Measurements from ENCODE around the gene CHD5.

The CHD5 gene

DNA sequence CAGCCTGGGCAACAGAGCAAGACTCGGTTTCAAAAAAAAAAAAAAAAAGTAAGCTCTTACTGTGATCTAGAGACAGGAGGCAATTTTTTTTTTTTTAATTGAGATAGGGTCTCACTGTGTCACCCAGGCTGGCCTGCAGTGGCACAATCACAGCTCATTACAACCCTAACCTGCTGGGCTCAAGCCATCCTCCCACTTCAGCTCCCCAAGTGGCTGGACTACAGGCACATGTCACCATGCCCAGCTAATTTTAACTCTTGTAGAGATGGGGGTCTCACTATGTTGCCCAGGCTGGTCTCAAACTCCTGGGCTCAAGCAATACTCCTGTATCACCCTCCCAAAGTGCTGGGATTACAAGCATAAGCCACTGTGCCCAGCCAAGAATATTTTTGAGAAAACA is 11.8 kb upstream of the CHD5 start:
- Histone ChIP-seq H3K36me3 (ENCODE audit: insufficient read depth, low read length) (peaks cover 85% of the 10 kb centered on the region), H3K27ac (no peak overlapping the region), H3K9me3 (ENCODE audit: low read depth, low read length) (no peaks in the 10 kb centered on the region), H3K9ac (ENCODE audit: insufficient read length) (no peak overlapping the region), H3K4me3 (no peak overlapping the region)
- TF ChIP-seq EZH2 (IDR thresholded peaks at IDR 0.05) (no peak), POLR2AphosphoS5 (IDR thresholded peaks at IDR 0.05; ENCODE audit: borderline replicate concordance, low read depth, low read length) (no peak), FOXP2 (optimal IDR thresholded peaks at IDR 0.05; ENCODE audit: control extremely low read depth, extremely low read length, insufficient read depth) (no peak)
- no peak for DNase-seq (ENCODE audit: low read depth, low spot score)

DNA sequence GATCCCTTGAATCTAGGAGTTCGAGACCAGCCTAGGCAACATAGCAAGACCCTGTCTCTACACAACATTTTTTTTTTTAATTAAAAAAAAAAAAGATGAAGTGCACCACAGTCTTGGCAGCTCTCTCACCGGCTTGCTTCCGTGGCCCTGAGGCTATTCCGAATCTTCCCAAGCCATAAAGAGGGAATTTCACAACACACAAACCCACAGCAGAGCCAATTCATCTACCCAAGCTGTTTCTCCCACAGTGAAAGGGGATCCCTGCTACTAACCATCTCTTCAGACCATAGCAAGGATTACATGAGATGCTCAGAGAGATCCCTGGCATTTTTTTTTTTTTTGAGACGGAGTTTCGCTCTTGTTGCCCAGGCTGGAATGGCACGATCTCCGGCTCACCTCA is 8.3 kb upstream of the CHD5 start:
- TF ChIP-seq POLR2AphosphoS5 (IDR thresholded peaks at IDR 0.05; ENCODE audit: borderline replicate concordance, low read depth, low read length): no peak
- no peak for TF ChIP-seq EZH2 (IDR thresholded peaks at IDR 0.05)
- no peak for TF ChIP-seq FOXP2 (optimal IDR thresholded peaks at IDR 0.05; ENCODE audit: control extremely low read depth, extremely low read length, insufficient read depth)
- H3K4me3 ChIP-seq: no peak overlapping the region
- no peak overlapping the region for H3K9ac ChIP-seq (ENCODE audit: insufficient read length)
- DNase-seq (ENCODE audit: low read depth, low spot score): peak; percentile 60
- H3K36me3 ChIP-seq (ENCODE audit: insufficient read depth, low read length): peaks cover 80% of the 10 kb centered on the region
- H3K27ac ChIP-seq: no peak overlapping the region
- H3K9me3 ChIP-seq (ENCODE audit: low read depth, low read length): no peaks in the 10 kb centered on the region

GRCh38 chr1:6185635-6186382 is 5.7 kb upstream of the CHD5 start:
- peak overlapping the region; percentile 37; the same call in 1 of the 2 replicates for H3K27ac ChIP-seq
- H3K36me3 ChIP-seq (ENCODE audit: insufficient read depth, low read length): peaks cover 60% of the 10 kb centered on the region
- H3K9me3 ChIP-seq (ENCODE audit: low read depth, low read length): no peaks in the 10 kb centered on the region
- no peak overlapping the region for H3K4me3 ChIP-seq
- TF ChIP-seq FOXP2 (optimal IDR thresholded peaks at IDR 0.05; ENCODE audit: control extremely low read depth, extremely low read length, insufficient read depth) (no peak), POLR2AphosphoS5 (IDR thresholded peaks at IDR 0.05; ENCODE audit: borderline replicate concordance, low read depth, low read length) (no peak), EZH2 (IDR thresholded peaks at IDR 0.05) (no peak)
- H3K9ac ChIP-seq (ENCODE audit: insufficient read length): no peak overlapping the region
- DNase-seq (ENCODE audit: low read depth, low spot score): peak; percentile 39

- Histone ChIP-seq H3K4me3 (no peak overlapping the region), H3K36me3 (ENCODE audit: insufficient read depth, low read length) (peaks cover 53% of the 10 kb centered on the region), H3K27ac (peak overlapping the region; percentile 37; the same call in 1 of the 2 replicates), H3K9ac (ENCODE audit: insufficient read length) (no peak overlapping the region), H3K9me3 (ENCODE audit: low read depth, low read length) (no peaks in the 10 kb centered on the region)
- TF ChIP-seq EZH2 (IDR thresholded peaks at IDR 0.05) (no peak), POLR2AphosphoS5 (IDR thresholded peaks at IDR 0.05; ENCODE audit: borderline replicate concordance, low read depth, low read length) (no peak), FOXP2 (optimal IDR thresholded peaks at IDR 0.05; ENCODE audit: control extremely low read depth, extremely low read length, insufficient read depth) (no peak)
- DNase-seq (ENCODE audit: low read depth, low spot score): no peak
Observed at GRCh38 chr1:6185151-6185550, 5.0 kb upstream of the CHD5 start.

DNA sequence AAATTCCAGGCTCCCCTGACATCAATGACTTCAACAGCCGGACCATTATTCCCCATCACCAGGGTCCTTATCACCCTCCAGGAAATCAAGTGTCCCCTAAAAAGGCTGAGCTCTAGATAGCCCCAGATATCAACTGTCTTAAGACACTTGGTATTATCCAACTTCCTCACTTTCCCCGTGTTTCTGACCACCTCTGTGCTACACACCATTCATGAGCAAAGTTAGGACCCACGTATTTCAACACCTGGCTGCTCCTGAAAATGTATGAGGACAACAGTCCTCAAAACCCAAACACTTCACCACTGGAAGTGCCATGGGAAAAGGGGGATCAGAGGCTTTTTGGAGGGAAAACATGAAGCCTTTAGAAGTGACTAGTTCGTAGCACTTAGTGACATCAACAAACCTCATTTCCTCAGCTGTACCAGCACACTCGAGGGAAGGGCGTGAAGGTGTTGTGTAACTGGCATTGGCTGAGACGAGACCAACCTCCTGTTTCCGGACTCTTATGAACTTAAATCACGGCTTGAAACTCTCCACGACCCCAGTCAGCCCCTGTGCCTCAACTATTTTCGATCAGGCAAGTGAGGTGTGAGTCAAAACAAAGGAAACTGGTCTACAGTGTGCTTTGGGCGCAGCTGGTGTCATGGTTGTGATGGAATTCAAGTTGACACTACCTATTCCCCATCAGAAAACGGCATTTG is 4.1 kb upstream of the CHD5 start:
- Histone ChIP-seq H3K27ac (0 out of 2 replicates have a peak overlapping the region, but pooled peaks have one; percentile 37), H3K9ac (ENCODE audit: insufficient read length) (no peak overlapping the region), H3K36me3 (ENCODE audit: insufficient read depth, low read length) (peaks cover 45% of the 10 kb centered on the region), H3K9me3 (ENCODE audit: low read depth, low read length) (no peaks in the 10 kb centered on the region), H3K4me3 (no peak overlapping the region)
- no peak for DNase-seq (ENCODE audit: low read depth, low spot score)
- TF ChIP-seq POLR2AphosphoS5 (IDR thresholded peaks at IDR 0.05; ENCODE audit: borderline replicate concordance, low read depth, low read length) (peak; percentile 37; the same call in 1 of the 2 replicates), EZH2 (IDR thresholded peaks at IDR 0.05) (no peak)

- DNase-seq (ENCODE audit: low read depth, low spot score): no peak
- Histone ChIP-seq H3K9me3 (ENCODE audit: low read depth, low read length) (no peaks in the 10 kb centered on the region), H3K36me3 (ENCODE audit: insufficient read depth, low read length) (peaks cover 39% of the 10 kb centered on the region), H3K9ac (ENCODE audit: insufficient read length) (no peak overlapping the region), H3K4me3 (no peak overlapping the region), H3K27ac (no peak overlapping the region)
- no peak for TF ChIP-seq POLR2AphosphoS5 (IDR thresholded peaks at IDR 0.05; ENCODE audit: borderline replicate concordance, low read depth, low read length)
- TF ChIP-seq EZH2 (IDR thresholded peaks at IDR 0.05): no peak
- TF ChIP-seq FOXP2 (optimal IDR thresholded peaks at IDR 0.05; ENCODE audit: control extremely low read depth, extremely low read length, insufficient read depth): no peak
Observed at GRCh38 chr1:6183520-6183989, 3.4 kb upstream of the CHD5 start.

- Histone ChIP-seq H3K27ac (no peak overlapping the region), H3K4me3 (no peak overlapping the region), H3K36me3 (ENCODE audit: insufficient read depth, low read length) (peaks cover 20% of the 10 kb centered on the region), H3K9ac (ENCODE audit: insufficient read length) (no peak overlapping the region), H3K9me3 (ENCODE audit: low read depth, low read length) (no peaks in the 10 kb centered on the region)
- TF ChIP-seq POLR2AphosphoS5 (IDR thresholded peaks at IDR 0.05; ENCODE audit: borderline replicate concordance, low read depth, low read length) (no peak), FOXP2 (optimal IDR thresholded peaks at IDR 0.05; ENCODE audit: control extremely low read depth, extremely low read length, insufficient read depth) (no peak), EZH2 (IDR thresholded peaks at IDR 0.05) (no peak)
- DNase-seq (ENCODE audit: low read depth, low spot score): no peak
Observed at GRCh38 chr1:6181347-6181770, 1.2 kb upstream of the CHD5 start.

DNA sequence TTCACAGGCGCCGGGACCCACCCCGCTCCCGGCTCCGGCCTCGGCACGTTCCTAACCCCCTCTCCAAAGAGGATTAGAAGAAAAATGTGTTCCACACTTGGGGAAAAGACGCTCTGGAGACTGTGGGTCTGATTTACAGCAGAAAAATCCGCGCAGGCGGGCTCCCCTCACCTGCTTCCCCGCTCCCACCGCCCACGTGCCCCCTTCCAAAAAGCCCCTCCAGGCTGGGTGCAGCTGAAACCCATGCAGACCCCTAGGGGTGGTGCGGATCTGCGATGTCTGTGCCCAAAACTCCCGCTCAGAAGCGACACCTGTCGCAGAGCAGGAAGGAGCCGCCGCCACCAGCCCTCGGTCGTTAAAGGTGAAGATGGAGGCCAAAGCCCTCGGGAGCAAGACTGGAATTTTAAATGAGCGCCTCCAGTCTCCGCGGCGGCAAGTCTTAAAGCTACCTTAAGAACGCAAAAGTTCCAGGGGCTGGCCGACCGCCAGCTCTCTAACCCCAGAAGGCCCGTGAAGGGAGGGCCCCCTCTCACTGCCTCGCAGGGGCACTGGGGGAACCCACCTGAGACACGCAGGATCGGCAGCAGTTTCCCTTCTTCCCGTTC is 688 bp upstream of the CHD5 start:
- Histone ChIP-seq H3K4me3 (peak overlapping the region; percentile 36), H3K27ac (no peak overlapping the region), H3K9ac (ENCODE audit: insufficient read length) (no peak overlapping the region), H3K9me3 (ENCODE audit: low read depth, low read length) (no peaks in the 10 kb centered on the region), H3K36me3 (ENCODE audit: insufficient read depth, low read length) (peaks cover 17% of the 10 kb centered on the region)
- DNase-seq (ENCODE audit: low read depth, low spot score): no peak
- TF ChIP-seq EZH2 (IDR thresholded peaks at IDR 0.05): peak; percentile 52
- TF ChIP-seq FOXP2 (optimal IDR thresholded peaks at IDR 0.05; ENCODE audit: control extremely low read depth, extremely low read length, insufficient read depth): no peak
